IPS-11a (cell line): ENCODE results near the gene ZDHHC23.

Experiments
- H3K4me3 ChIP-seq: one replicate; pipeline ENCODE4 v1.5.1; 2013; ENCODE audit warnings: low read depth, low read length, control low read depth

ZDHHC23 gene

GRCh38 chr3:113985541-113985940 lies 37.7 kb downstream of the ZDHHC23 start:
- H3K4me3 ChIP-seq: no peak overlapping the region

- no peak overlapping the region for H3K4me3 ChIP-seq
Measured at GRCh38 chr3:114005481-114005880, 57.7 kb downstream of the ZDHHC23 start.

- no peak overlapping the region for H3K4me3 ChIP-seq
Measured at GRCh38 chr3:114011059-114011797, 63.4 kb downstream of the ZDHHC23 start.
